PC-9 (cell line): ENCODE measurements around the gene NPEPL1. TPM values are rescaled to one million over a fixed set of nuclear protein-coding genes. Genes with fewer than 3 reads are reported as not detected.
"Not testable (repeated sequence)": the region's sequence is repeated elsewhere in the genome, so short reads cannot be mapped to it uniquely, and the experiment has no call there.

Source experiments
- BruUV-seq: library from RNA; stranded (reverse); fragments of 400-500 nt; replicated peaks from 2 replicates; lab custom pipeline; 2021; lab: Mats Ljungman, UMichigan
- CTCF ChIA-PET: fragments of 300-600 bp; sonication (Branson Sonifier 250); formaldehyde crosslinking; loops from one replicate; lab custom pipeline; 2022; ENCODE audit warnings: antibody characterized with exemption; lab: Charles Lee
- POLR2A ChIA-PET: fragments of 300-600 bp; sonication (Branson Sonifier 250); formaldehyde crosslinking; loops from one replicate; lab custom pipeline; 2022; ENCODE audit warnings: antibody characterized with exemption; ENCODE audit not compliant: unreplicated experiment; lab: Charles Lee
- DNase-seq, 2 experiments: peaks; one replicate each; pipeline versions ENCODE4 v3.0.0 to v3.0.0-alpha.2; 2015 to 2022; ENCODE audit warnings: mixed read lengths in 1 of 2
- H2AFZ ChIP-seq: fragments of 200-600 bp; sonication (generic); 2 replicates; pipeline ENCODE4 v1.8.1; 2017; ENCODE audit warnings: antibody characterized with exemption
- H3F3A ChIP-seq: fragments of 200-600 bp; sonication (generic); 2 replicates; pipeline ENCODE4 v1.8.1; 2017; ENCODE audit warnings: antibody characterized with exemption, mild to moderate bottlenecking, low read depth; ENCODE audit not compliant: insufficient read depth
- H3K27ac ChIP-seq: fragments of 200-600 bp; sonication (generic); 2 replicates; pipeline ENCODE4 v1.6.1; 2016; ENCODE audit warnings: mixed run types
- H3K27me3 ChIP-seq: fragments of 200-600 bp; sonication (generic); 2 replicates; pipeline ENCODE4 v1.6.1; 2016; ENCODE audit warnings: low read depth, mixed run types; ENCODE audit not compliant: insufficient read depth
- H3K36me3 ChIP-seq: fragments of 200-600 bp; sonication (generic); 2 replicates; pipeline ENCODE4 v1.6.1; 2016; ENCODE audit warnings: low read depth, mixed run types
- H3K4me1 ChIP-seq: fragments of 200-600 bp; sonication (generic); replicated peaks from 2 replicates; pipeline ENCODE4 v1.6.1; 2016; ENCODE audit warnings: mixed run types; ENCODE audit not compliant: insufficient read depth
- H3K4me2 ChIP-seq: fragments of 200-600 bp; sonication (generic); 2 replicates; pipeline ENCODE4 v1.6.1; 2017; ENCODE audit warnings: mixed run types
- H3K4me3 ChIP-seq: fragments of 200-600 bp; sonication (generic); 2 replicates; pipeline ENCODE4 v1.6.1; 2016; ENCODE audit warnings: mixed run types
- H3K79me2 ChIP-seq: fragments of 200-600 bp; sonication (generic); 2 replicates; pipeline ENCODE4 v1.6.1; 2017; ENCODE audit warnings: low read depth, mixed run types
- H3K9me2 ChIP-seq: fragments of 200-600 bp; sonication (generic); 2 replicates; pipeline ENCODE4 v1.8.1; 2017; ENCODE audit warnings: mild to moderate bottlenecking; ENCODE audit not compliant: insufficient read depth
- H3K9me3 ChIP-seq: fragments of 200-600 bp; sonication (generic); 2 replicates; pipeline ENCODE4 v1.8.1; 2016; ENCODE audit warnings: low read depth; ENCODE audit not compliant: insufficient read depth
- H4K20me1 ChIP-seq: fragments of 200-600 bp; sonication (generic); 2 replicates; pipeline ENCODE4 v1.8.1; 2017; ENCODE audit not compliant: insufficient read depth
- CTCF ChIP-seq: fragments of 200-600 bp; sonication (generic); conservative IDR thresholded peaks from 2 replicates; pipeline ENCODE4 v1.6.1; 2017; ENCODE audit warnings: mixed run types, antibody characterized with exemption, mild to moderate bottlenecking, moderate library complexity
- EZH2 ChIP-seq: fragments of 200-600 bp; sonication (generic); IDR thresholded peaks from 2 replicates; pipeline ENCODE4 v1.8.0; 2017; ENCODE audit warnings: antibody characterized with exemption, low read depth
- intact Hi-C: fragments of 100-400 bp; cut with micrococcal nuclease; formaldehyde crosslinking; loops from one replicate; pipeline ENCODE4 v1.10.0; 2022; ENCODE audit not compliant: unreplicated experiment
- total RNA-seq: library from RNA; stranded (reverse); gene quantifications from 2 replicates; pipeline ENCODE4 v1.2.3, GENCODE V29; 2021

The NPEPL1 gene
- total RNA-seq, 1 experiment from 2014 or later: 24.0 TPM

- no peaks in the 10 kb centered on the region for H3K36me3 ChIP-seq
- H3K27me3 ChIP-seq: peaks cover 88% of the 10 kb centered on the region
- no peak for DNase-seq
- intact Hi-C loops: no loop called here
- H3K79me2 ChIP-seq: no peaks in the 10 kb centered on the region
- H4K20me1 ChIP-seq: no peaks in the 10 kb centered on the region
- no peaks in the 10 kb centered on the region for H3K9me2 ChIP-seq
- no peaks in the 10 kb centered on the region for H3K4me1 ChIP-seq
- TF ChIP-seq CTCF: no peak
- TF ChIP-seq EZH2: no peak
- peaks cover 2% of the 10 kb centered on the region; the same call in 1 of the 2 replicates for H3K9me3 ChIP-seq
- H3K4me2 ChIP-seq: no peak overlapping the region
- no peak overlapping the region for H2AFZ ChIP-seq
- ChIA-PET CTCF (no interaction called here), POLR2A (interaction anchor here (0.6 kb wide), 1 partner anchor 7 kb away, joined by 3 read pairs; no protein-coding TSS in a partner anchor)
- H3K27ac ChIP-seq: no peak overlapping the region
- no peak overlapping the region for H3K4me3 ChIP-seq
- no peaks in the 10 kb centered on the region for H3F3A ChIP-seq
- BruUV-seq: no TSS peak
Observed at GRCh38 chr20:58721951-58722778, 29.6 kb downstream of the NPEPL1 start.

- no peaks in the 10 kb centered on the region for H3F3A ChIP-seq
- TF ChIP-seq CTCF: no peak
- TF ChIP-seq EZH2: no peak
- no peak overlapping the region for H2AFZ ChIP-seq
- ChIA-PET CTCF (no interaction called here), POLR2A (interaction anchor here (0.6 kb wide), 1 partner anchor 8 kb away, joined by 3 read pairs; no protein-coding TSS in a partner anchor)
- peaks cover 88% of the 10 kb centered on the region for H3K27me3 ChIP-seq
- no peaks in the 10 kb centered on the region for H3K79me2 ChIP-seq
- H3K4me2 ChIP-seq: no peak overlapping the region
- H3K9me2 ChIP-seq: no peaks in the 10 kb centered on the region
- peaks cover 2% of the 10 kb centered on the region; the same call in 1 of the 2 replicates for H3K9me3 ChIP-seq
- BruUV-seq: no TSS peak
- DNase-seq: no peak
- no peak overlapping the region for H3K4me3 ChIP-seq
- intact Hi-C loops: no loop called here
- H3K27ac ChIP-seq: no peak overlapping the region
- H3K4me1 ChIP-seq: no peaks in the 10 kb centered on the region
- no peaks in the 10 kb centered on the region for H3K36me3 ChIP-seq
- no peaks in the 10 kb centered on the region for H4K20me1 ChIP-seq
Observed at GRCh38 chr20:58722877-58723627, 30.5 kb downstream of the NPEPL1 start.

- H3K9me2 ChIP-seq: no peaks in the 10 kb centered on the region
- no peak overlapping the region for H3K4me3 ChIP-seq
- H2AFZ ChIP-seq: no peak overlapping the region
- no peak overlapping the region for H3K27ac ChIP-seq
- no peak overlapping the region for H3K4me2 ChIP-seq
- H3F3A ChIP-seq: no peaks in the 10 kb centered on the region
- CTCF ChIA-PET: no interaction called here
- POLR2A ChIA-PET: no interaction called here
- TF ChIP-seq CTCF (no peak), EZH2 (no peak)
- BruUV-seq: no TSS peak
- peaks cover 85% of the 10 kb centered on the region for H3K27me3 ChIP-seq
- peaks cover 2% of the 10 kb centered on the region; the same call in 1 of the 2 replicates for H3K9me3 ChIP-seq
- intact Hi-C loops: no loop called here
- H4K20me1 ChIP-seq: no peaks in the 10 kb centered on the region
- no peak for DNase-seq
- no peaks in the 10 kb centered on the region for H3K79me2 ChIP-seq
- no peaks in the 10 kb centered on the region for H3K4me1 ChIP-seq
- no peaks in the 10 kb centered on the region for H3K36me3 ChIP-seq
Observed at GRCh38 chr20:58723628-58723984, 31.0 kb downstream of the NPEPL1 start.

GRCh38 chr20:58726156-58726555 is 33.6 kb downstream of the NPEPL1 start:
- H3K4me3 ChIP-seq, H3K9me3 ChIP-seq, H3K9me2 ChIP-seq, H3K36me3 ChIP-seq, H2AFZ ChIP-seq, H3K79me2 ChIP-seq, CTCF ChIA-PET, H3K4me1 ChIP-seq, H3F3A ChIP-seq, DNase-seq, H4K20me1 ChIP-seq, BruUV-seq, H3K27ac ChIP-seq, POLR2A ChIA-PET, H3K4me2 ChIP-seq, intact Hi-C loops: not testable (repeated sequence)
- peaks cover 83% of the 10 kb centered on the region for H3K27me3 ChIP-seq
